SIG-M5 (cell line): Measurements from ENCODE around the gene TBCCD1.
"Not testable (repeated sequence)": the region's sequence is repeated elsewhere in the genome, so short reads cannot be mapped to it uniquely, and the experiment has no call there.

Experiments
- DNase-seq: peaks from one replicate; lab custom pipeline; 2025; lab: John Stamatoyannopoulos, UW

TBCCD1 gene

DNA sequence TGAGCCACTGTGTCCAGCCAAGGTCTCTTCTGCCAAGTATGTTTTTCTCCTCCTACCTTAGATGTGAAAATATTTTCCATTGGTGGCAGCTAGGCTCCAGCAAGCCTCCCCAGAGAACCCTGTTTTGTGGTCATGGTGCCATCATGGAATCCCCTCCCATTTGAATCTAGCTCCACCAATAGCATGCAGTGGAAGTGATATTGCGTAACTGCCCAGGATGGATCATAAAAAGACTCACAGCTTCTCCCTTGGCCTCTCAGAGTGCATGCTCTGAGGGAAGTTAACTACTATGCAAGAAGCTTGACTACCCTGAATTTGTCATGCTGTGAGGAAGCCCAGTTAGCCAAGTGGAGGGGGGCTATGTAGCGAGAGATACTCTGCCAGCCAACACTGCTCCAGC, 50.5 kb downstream of the TBCCD1 start:
- DNase-seq, result no peak

DNA sequence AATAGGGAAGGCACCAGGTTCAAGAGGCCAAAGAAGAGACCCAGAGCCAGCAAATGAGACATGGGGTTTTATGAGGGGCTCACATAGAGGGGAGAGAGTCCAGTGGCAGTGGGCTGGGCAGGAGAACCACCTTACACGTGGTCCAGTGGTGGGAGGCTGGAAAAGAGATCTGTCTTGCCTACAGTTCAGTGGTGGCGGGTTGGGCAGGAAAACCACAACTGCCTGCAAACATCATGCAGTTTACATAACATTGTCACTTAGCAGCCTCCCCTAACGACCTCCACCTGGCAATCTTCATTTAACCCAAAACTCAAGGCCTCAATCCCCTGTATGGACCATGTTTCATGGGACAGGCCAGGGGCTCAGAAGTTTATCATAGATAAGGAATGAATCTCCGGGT, 52.0 kb downstream of the TBCCD1 start:
- DNase-seq, result no peak

DNA sequence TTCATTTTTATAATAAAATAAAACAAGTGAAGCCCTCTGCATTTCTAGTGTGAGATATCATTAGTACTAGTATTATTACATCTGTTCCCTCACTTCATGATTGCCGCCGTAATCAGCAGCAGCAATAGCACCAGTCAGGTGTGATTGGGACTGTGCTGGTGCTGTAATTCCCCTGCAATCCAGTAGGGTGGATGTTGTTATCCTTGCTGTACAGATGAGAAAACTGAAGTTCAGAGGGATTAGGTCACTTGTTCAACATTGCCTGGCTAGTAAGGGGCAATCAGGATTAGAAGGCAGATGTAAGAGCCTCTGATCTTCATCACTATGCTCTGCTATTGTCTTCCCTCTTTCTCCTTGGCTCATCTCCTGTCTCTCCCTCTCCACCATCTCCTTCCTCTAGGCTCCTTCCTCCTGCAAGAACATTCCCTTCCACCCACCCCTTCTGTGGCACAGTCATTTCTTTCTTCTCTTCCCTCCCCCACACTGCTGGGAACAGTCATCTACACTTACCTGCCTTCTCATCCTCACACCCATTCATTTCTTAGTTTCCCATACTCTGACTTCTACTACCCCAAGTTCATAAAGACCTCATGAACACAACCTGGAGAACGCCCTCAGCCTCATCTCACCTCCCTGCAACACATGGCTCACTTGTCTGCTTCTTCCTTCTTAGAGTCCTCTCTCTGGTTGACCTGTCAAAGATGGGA, 52.7 kb downstream of the TBCCD1 start:
- no peak for DNase-seq

DNA sequence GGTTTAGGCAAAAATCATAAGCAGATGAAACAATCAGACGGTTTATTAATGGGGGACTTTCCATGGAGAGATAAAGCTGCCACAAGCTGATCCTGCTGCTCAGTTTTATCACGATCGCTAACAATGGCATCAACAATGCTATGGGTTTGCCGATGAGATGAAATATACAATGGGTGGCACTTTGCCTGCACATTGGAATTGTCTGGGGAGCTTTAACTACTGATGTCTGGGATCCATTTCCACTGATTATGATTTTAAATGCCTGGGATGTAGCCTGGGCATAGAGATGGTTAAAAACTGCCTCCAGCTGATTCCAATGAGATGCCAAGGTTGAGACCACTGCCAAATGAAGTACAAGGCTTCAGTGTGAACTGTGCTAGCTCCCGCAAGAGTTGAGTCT, 53.8 kb downstream of the TBCCD1 start:
- no peak for DNase-seq

DNA sequence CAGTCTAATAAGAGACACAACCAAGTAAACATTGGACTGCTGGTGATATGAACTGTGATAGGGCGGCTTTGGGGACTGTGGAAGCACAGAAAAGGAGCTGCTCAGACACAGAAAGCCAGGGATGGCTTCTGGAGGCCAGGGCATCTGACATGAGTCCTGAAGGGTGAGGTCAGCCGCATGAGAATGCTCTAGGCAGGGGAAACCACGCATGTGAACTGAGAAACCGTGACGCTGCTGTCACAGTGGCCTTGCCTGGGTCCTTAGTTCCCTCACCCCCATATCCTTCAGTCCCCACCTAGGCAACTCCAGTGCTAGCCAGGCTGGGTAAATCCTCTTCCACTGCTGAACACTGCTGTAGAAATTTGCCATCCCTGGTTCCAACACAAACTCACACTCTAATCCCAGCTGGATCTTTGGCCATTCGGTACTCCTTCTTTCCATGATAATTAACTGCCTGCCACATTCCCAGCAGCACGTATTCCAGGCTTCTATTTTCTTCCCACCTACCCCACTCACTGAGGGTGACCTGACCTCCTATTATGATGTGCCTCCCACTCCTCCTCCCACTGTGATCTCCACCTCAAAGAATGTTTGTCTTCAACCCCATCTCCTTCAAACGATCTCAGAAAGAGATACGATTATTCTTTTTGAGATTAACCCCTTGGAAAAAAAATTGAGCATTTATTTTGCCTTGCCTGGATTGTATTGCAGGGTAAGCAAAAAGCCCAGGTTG, 54.4 kb downstream of the TBCCD1 start:
- no peak for DNase-seq

DNA sequence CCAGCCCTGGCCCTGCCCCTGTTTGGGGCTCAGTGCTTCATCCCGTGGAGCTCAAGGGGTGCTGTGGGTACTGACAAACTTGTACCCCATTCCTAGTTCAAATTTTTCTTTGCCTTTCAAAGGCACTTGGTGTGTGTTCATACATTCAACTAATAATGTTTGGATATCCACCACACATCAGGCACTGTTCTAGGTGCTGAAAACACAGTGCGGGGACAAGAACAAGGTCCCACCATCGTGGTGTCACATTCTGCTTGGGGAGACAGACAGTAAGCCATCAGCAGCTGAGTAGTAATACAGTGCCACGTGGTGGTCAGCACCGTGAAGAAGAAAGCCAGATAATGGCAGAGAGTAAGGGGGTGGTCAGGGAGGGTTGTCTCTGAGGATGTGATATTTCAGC, 55.4 kb downstream of the TBCCD1 start:
- DNase-seq, result no peak

DNA sequence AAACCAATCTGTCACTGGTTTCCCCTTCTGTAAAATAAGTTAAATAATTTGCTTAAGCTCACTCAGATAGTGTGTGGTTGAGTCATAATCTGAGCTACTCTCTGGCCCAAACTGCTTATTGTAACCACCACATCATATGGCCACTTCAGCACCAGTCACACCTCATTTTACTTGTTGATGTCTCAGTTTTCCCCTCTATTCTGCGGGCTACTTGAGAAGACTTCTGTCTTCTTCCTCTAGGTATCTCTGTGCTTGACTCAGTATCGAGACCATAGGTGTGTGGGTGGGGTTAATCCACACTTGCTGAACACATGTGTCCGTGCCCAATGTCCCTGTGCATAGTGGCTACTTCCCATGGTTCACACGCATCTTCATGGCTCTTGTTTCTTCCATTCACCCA, 55.9 kb downstream of the TBCCD1 start:
- DNase-seq, result no peak

DNA sequence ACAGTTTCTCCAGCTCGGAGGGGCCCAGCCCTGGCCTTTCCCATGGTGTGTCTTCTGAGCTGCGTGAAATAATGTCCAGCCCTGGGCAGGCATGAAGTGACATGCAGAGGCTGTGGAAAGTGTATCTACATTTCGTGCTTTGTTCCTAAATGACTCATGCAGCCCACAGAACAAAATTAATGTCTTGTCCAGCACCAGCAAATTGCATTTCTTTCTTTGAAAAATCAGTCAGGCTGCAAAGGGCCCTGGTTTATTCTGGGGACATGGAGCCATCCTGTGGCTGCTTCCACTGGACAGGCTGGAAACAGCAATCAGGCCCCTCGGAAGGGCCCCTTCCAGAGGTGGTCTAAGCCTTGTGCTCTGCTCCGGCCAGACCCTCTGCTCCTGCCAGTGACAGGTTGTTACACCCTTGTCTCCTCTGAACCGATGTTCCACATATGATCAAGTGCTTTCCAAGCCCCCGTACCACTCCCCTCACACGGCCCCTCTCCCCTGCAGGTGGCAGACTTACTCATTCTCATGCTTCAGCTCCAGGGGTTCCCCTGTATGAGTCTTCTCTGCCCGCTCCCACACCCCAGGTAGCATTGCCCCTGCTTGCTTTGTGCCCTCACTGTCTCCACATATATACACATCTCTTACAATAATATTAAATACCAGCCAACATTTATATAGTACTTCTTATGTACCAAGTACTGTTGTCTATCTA, 56.6 kb downstream of the TBCCD1 start:
- no peak for DNase-seq

DNA sequence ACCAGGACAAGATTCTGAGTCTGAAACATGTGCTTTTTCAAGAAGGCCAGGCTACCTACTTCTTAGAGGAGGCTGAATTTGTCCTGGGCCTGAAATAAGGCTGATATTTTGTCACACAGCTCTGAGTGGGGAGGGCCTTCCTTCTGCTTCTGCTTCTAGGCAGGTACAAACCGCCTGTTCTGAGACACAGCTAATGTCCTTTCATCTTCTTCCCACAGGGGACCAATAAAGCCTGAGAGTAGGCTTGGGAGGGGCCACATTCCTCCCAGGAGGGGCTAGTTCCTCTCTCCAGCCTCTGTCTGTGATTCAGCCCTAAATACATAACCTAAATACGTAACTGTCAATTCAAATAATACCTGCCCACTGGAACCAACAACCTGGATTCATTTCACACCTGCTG, 57.7 kb downstream of the TBCCD1 start:
- DNase-seq, result no peak

DNA sequence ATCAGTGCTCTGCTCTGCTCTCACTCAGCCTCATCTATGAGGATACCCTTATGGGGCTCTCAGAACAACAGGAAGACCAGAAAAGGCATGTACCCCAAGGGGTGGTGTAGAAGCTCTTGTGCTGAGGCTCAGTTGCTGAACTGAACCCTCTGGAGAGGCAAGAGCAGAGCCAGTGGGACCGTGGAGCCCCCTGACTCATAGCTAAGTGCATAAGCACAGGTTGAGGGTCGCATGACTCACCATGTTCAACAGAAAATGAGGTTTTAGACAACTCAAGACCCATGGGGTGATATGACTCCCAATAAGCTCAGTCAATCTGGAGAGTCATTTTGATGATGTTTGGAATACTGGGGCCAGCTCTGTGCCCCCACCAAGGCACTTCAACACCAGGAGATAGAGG, 60.3 kb downstream of the TBCCD1 start:
- no peak for DNase-seq

DNA sequence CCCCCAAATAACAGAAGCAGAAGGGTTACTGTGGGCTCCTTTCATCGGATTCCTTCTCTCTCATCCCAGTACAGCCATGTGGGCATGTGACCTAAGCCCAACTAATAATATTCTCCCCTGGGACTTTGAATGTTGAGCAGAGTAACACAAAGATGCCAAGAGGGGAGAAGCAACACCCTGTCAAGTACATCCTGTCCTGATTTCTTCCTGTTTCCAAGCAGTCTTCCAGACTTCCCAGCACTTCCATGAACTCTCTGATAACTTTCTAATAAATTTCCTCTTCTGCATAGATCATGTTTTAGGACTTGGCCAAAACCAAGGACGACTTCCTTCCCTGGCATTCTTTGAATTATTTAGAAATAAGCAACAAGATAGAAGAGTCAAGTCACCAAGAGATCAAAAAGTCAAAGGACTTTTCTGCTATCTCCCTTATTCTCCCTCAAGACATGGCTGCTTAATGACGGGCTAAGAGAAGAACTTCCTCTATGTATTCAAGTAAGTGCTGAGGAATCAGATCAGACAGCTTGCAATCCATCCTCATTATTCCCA, 60.9 kb downstream of the TBCCD1 start:
- no peak for DNase-seq

DNA sequence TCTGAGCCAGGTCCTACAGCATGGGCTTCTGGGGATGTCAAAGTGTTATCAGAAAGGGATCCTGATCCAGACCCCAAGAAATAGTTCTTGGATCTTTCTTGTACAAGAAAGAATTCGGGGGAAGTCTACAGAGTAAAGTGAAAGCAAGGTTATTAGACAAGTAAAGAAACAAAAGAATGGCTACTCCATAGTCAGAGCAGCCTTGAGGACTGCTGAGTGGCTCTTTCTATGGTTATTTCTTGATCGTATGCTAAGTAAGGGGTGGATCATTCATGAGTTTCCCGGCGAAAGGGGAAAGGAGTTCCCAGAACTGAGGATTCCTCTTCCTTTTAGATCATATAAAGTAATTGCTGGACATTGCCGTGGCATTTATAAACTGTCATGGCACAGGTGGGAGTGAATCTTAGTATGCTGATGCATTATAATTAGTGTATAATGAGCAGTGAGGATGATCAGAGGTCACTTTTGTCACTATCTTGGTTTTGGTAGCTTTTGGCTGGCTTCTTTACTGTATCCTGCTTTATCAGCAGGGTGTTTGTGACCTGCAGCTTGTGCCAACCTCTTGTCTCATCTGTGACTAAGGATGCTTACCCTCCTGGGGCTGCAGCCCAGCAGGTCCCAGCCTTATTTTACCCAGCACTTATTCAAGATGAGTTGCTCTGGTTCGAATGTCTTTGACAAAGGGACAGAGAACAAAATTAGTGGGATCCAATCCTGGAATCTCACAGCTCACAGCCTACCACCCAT, 64.0 kb downstream of the TBCCD1 start:
- no peak for DNase-seq

DNA sequence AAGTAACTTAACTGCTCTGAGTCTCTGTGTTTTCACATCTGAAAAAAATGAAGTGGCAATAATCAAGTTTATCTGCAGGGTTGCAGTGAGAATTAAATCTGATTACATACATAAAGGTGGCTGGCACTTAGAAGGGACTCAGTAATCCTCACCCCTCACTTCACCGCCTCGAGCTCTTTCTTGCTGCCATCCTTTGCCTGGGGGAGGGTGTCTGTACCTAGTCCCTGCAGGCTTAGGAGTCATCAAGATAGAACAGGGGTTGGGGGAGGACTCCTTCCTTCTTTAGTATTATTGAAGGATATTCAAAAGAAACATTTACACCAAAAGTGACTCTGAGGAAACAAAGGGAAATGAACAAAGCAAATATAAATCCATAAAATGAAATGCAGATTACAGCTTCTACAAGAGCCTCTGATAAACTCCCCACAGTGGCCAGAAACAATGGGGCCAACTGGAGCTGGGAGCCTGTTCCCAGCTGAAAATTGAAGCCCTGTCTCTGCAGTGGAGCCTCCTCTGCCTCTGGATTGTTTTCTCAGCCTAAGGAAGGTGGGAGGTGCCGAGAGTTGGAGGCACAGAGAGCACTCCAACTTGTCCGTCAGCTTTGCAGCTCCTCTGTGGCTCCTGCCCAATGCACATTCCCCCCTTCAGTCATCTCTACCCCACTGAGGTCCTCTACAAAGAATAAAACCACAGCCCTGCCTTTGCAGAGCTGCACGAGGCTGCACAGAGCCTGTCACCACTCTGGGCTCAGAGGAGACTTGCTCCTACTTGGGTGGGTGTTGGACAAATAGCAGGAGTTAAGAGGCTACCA, 64.8 kb downstream of the TBCCD1 start:
- no peak for DNase-seq

DNA sequence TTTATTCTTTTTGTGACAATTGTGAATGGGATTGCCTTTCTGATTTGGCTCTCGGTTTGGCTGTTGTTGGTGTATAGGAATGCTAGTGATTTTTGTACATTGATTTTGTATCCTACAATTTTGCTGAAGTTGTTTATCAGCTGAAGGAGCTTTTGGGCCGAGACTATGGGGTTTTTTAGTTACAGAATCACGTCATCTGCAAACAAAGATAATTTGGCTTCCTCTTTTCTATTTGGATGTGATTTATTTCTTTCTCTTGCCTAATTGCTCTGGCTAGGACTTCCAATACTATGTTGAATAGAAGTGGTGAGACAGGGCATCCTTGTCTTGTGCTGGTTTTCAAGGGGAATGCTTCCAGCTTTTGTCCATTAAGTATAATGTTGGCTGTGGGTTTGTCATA, 67.2 kb downstream of the TBCCD1 start:
- not testable (repeated sequence) for DNase-seq

DNA sequence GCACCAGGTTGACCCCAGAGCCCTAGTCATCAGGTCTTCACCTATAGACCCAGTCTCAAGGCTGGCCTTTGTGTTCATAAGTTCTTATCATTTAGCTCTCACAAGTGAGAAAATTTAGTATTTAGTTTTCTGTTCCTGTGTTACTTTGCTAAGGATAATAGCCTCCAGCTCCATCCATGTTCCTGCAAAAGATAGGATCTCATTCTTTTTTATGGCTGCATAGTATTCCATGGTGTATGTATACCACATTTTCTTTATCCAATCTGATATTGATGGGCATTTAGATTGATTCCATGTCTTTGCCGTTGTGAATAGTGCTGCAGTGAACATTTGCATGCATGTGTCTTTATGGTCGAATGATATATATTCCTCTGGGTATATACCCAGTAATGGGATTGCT, 69.1 kb downstream of the TBCCD1 start:
- DNase-seq, result not testable (repeated sequence)

DNA sequence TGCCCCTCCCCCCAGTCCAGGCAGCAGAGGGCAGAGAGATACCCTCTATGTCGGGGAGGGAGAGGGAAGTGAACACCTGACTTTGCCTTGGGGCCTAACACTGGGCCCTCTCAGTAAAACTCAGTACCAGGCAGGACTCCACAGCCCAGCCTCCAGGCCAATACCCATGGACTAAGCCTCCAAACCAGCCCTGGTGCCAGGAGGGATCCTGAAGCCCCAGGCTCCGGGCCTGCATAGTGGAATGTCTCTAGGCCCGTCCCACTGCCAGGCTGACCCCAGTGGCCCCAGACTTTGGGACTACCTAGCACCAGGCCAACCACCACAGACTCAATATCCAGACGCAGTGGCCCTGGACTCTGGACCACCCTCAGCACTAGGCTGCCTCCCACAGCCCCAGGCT, 69.5 kb downstream of the TBCCD1 start:
- DNase-seq, result no peak

DNA sequence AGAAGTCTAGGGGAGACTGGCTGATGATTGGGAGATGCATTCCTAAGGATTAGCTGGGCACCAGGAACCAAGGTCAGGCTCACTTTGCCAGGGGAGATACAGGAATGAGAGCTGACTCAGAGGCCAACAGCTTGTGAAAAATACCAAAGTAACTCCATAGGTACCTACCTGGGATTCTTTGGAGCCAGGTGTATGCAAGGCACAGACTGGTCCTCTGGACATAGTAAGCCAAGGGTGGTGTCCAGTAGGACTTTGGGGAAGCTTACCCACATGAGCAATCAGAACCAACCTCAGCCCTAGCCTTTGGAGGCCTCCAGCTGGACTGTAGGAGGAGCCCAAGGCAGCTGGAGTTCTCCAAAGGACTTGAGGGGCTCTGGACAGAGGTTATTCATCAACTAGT, 70.5 kb downstream of the TBCCD1 start:
- DNase-seq, result no peak
